Heart right ventricle (tissue), 16 donors: ENCODE data around the gene GTPBP4. TPM values are rescaled to one million over a fixed set of nuclear protein-coding genes. Genes with fewer than 3 reads are reported as not detected.

Experiments
- ATAC-seq, 8 donors: fragments of 200-7000 bp; cut with Tn5 transposase; one replicate each; pipeline ENCODE4 v1.9.1; 2020; ENCODE audit warnings: mild to moderate bottlenecking in 8 of 8, moderate library complexity in 8 of 8, moderate number of reproducible peaks in 1 of 8
- DNase-seq, 2 donors: peaks; one replicate each; pipeline ENCODE4 v3.0.0-alpha.2; 2020
- H3K27ac ChIP-seq, 10 donors: fragments of 200-600 bp; sonication (generic) in 2 of 10; one replicate each; pipeline versions ENCODE4 v1.5.0 to v1.8.0; 2020 to 2022; ENCODE audit warnings: mild to moderate bottlenecking in 3 of 10
- H3K27me3 ChIP-seq, 7 donors: fragments of 200-600 bp; one replicate each; pipeline ENCODE4 v1.8.0; 2021 to 2022; ENCODE audit warnings: mild to moderate bottlenecking in 2 of 7
- H3K36me3 ChIP-seq, 9 donors: fragments of 200-600 bp; sonication (generic) in 1 of 9; one replicate each; pipeline versions ENCODE4 v1.5.0 to v1.8.0; 2020 to 2022; ENCODE audit warnings: mild to moderate bottlenecking in 2 of 9
- H3K4me1 ChIP-seq, 9 donors: fragments of 200-600 bp; sonication (generic) in 1 of 9; one replicate each; pipeline versions ENCODE4 v1.5.0 to v1.8.0; 2020 to 2022; ENCODE audit warnings: mild to moderate bottlenecking in 4 of 9
- H3K4me3 ChIP-seq, 10 donors: fragments of 200-600 bp; sonication (generic) in 2 of 10; one replicate each; pipeline versions ENCODE4 v1.5.0 to v1.8.0; 2020 to 2022; ENCODE audit warnings: mild to moderate bottlenecking in 7 of 10, moderate library complexity in 2 of 10
- H3K9me3 ChIP-seq, 11 donors: fragments of 200-600 bp in 10 of 11; sonication (generic) in 2 of 11; one replicate each; pipeline versions ENCODE4 v1.5.0 to v1.8.0; 2013 to 2022; ENCODE audit warnings: mild to moderate bottlenecking in 2 of 11, control low read depth in 1 of 11, moderate library complexity in 1 of 11
- WGBS, 2 donors: extraction: QIAGEN DNeasy Blood & Tissue Kit; methylation state at CpG; one replicate each; pipeline ENCODE4 v1.1.7; 2013; ENCODE audit warnings: inconsistent platforms in 1 of 2; 5-methylcytosine and 5-hydroxymethylcytosine counted together
- intact Hi-C, 10 donors: fragments of 100-400 bp; cut with DNase I; formaldehyde crosslinking; loops; one replicate each; pipeline versions ENCODE4 v1.11.1 to v1.14.2; 2022
- polyA plus RNA-seq, 2 donors: library from polyadenylated mRNA; stranded (reverse); fragments of 200-250 nt; gene quantifications; one replicate each; pipeline ENCODE4 v1.2.3, GENCODE V29; 2013
- total RNA-seq, 10 donors: library from RNA; stranded (reverse); fragmentation: NEBNext Ultra II Directional in 3 of 10; extraction: Animal tissue kit (Norgen Biotek cat#: 25700) in 3 of 10; gene quantifications; one replicate each; pipeline versions ENCODE4 v1.2.1 to v1.2.4, GENCODE V29; 2021 to 2023
- TF ChIP-seq, protein P1 (sequence below), 9 donors: fragments of 200-600 bp; sonication (generic) in 2 of 9; IDR thresholded peaks; one replicate each; pipeline versions ENCODE4 v1.5.0 to v1.8.0; 2021 to 2022; ENCODE audit warnings: antibody characterized with exemption in 9 of 9, mild to moderate bottlenecking in 5 of 9, moderate library complexity in 1 of 9
- donor health status: Arrhythmogenic right ventricular cardiomyopathy.
- donor health status: ischemic (EF 13 %, LVEDD 7.1; RV severe dilation, severe dysfunction).
- donor health status: healthy with polysubstance abuse.
- donor health status: DM: no; HTN: yes; CAD: no.
- donor health status: DM: no; HTN: no; CAD: no.
- donor health status: ischemic (EF 25% LVEDD 6.9; RV normal size, moderate dysfunction).
- donor health status: ischemic (EF 25% LVEDD 5.7; RV mildly dilated, moderate dysfunction).
- donor health status: healthy.
- donor health status: DM: yes; HTN: yes; CAD: no.
- donor health status: Ischemic cardiomyopathy.
- donor health status: ischemic (EF 35%, LVEDD 5.7; RV mildly dilated, moderate dysfunction).
- donor health status: nonischemic (EF 11% LVEDD 7.7; RV severe dilation, severe dysfunction).
- donor health status: DM: yes; HTN: yes; CAD: no.
- donor health status: PGD.
- donor health status: ischemic (EF 29% LVEDD 5.4; RV normal size, mild dysfunction).
- donor health status: nonischemic (EF 23%, LVEDD 6.1; RV moderate dilation, normal function).

The GTPBP4 gene
- total and polyA plus RNA-seq, 12 donors: 13.0 to 44.9 (median 29.4) TPM

DNA sequence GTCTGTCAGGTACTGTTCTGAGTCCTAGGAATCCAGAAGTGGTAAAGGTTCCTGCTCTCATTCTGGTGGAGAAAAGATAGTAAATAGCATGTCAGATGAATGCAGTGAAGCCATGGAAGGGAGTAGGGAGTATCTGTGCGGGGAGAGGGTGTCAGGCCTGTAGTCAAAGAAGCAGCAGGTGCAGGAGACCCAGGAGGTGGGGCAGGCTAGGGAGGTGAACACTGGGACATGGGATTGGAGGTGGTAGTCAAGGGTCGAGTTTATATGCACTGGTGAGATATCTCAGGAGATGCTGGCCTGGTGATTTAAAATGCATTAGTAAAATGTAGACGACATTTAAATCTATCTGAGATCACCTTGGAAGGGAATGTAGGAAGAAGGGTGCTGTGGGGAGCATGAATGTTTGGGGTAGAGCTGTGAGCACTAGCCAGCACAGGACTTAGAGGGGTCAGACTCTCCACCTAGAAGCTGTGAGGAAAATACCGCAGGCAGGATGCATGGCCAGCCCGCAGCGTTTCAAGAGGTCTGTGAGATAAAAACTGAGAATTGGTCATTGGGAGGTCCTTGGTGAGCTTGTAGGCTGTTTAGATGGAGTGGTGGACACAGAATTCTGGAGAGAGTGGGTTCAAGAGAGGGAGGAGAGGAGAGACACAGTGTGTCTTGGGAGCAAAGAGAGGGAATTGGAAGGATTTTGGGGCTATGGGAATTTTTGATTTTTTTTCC, 6.8 kb downstream of the GTPBP4 start:
- WGBS, 2 donors: 86 to 91% methylated on average over 6 of the region's 6 CpGs
- ATAC-seq (no peak), DNase-seq (no peak)
- Histone ChIP-seq H3K27ac (no peak overlapping the region), H3K36me3 (peaks cover 0 to 89% (median 55%) of the 10 kb centered on the region in 9 donors), H3K4me3 (no peak overlapping the region), H3K9me3 (no peaks in the 10 kb centered on the region), H3K27me3 (no peaks in the 10 kb centered on the region), H3K4me1 (peaks cover 0 to 10% (median 4%) of the 10 kb centered on the region in 9 donors)
- intact Hi-C loops: no loop called here
- TF ChIP-seq, protein P1, sequence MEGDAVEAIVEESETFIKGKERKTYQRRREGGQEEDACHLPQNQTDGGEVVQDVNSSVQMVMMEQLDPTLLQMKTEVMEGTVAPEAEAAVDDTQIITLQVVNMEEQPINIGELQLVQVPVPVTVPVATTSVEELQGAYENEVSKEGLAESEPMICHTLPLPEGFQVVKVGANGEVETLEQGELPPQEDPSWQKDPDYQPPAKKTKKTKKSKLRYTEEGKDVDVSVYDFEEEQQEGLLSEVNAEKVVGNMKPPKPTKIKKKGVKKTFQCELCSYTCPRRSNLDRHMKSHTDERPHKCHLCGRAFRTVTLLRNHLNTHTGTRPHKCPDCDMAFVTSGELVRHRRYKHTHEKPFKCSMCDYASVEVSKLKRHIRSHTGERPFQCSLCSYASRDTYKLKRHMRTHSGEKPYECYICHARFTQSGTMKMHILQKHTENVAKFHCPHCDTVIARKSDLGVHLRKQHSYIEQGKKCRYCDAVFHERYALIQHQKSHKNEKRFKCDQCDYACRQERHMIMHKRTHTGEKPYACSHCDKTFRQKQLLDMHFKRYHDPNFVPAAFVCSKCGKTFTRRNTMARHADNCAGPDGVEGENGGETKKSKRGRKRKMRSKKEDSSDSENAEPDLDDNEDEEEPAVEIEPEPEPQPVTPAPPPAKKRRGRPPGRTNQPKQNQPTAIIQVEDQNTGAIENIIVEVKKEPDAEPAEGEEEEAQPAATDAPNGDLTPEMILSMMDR (IDR thresholded peaks at IDR 0.05): no peak

DNA sequence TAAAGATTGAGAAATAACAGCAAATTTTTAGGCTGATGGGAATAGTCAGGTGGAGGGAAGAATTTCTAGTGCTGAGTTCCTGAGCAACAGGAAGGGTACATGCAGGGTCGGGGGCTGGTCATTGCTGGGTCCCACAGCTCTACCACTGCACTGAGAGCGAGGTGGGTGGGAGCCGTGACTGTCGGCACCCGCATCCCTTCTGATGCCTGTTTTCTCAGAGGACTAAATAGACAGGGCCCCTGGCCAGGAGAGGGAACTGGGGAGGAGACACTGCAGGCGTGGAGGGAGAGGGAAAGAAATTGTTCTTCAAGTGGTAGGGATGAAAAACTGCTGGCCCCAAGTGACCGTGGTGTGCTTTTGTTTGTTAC, 7.3 kb downstream of the GTPBP4 start:
- Histone ChIP-seq H3K36me3 (peaks cover 3 to 90% (median 60%) of the 10 kb centered on the region in 9 donors), H3K27me3 (no peaks in the 10 kb centered on the region), H3K4me3 (no peak overlapping the region), H3K4me1 (peaks cover 0 to 5% (median 0%) of the 10 kb centered on the region in 9 donors), H3K9me3 (no peaks in the 10 kb centered on the region), H3K27ac (no peak overlapping the region)
- 95% methylated on average over 7 of the region's 7 CpGs for WGBS, 2 donors
- ATAC-seq (no peak), DNase-seq (no peak)
- TF ChIP-seq, protein P1 (IDR thresholded peaks at IDR 0.05): no peak
- intact Hi-C loops: no loop called here

DNA sequence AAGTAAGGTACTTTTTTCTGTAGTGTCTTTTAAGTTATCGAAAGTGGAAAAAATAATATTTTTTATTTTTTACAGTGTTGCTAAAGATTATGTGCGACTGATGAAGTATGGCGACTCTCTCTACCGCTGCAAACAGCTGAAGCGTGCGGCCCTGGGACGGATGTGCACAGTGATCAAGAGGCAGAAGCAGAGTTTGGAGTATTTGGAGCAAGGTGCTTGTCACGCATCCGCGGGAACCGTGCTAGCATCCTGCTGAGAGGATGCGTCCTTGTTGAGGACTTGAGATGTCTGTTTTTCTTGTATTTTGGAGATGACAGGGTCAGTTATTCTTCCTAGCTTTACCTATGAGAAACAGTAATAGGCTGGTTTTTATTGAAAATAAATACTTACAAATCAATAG, 7.8 kb downstream of the GTPBP4 start:
- no peak for ATAC-seq
- WGBS, 2 donors: 96 to 98% methylated on average over 12 of the region's 12 CpGs
- intact Hi-C loops: no loop called here

DNA sequence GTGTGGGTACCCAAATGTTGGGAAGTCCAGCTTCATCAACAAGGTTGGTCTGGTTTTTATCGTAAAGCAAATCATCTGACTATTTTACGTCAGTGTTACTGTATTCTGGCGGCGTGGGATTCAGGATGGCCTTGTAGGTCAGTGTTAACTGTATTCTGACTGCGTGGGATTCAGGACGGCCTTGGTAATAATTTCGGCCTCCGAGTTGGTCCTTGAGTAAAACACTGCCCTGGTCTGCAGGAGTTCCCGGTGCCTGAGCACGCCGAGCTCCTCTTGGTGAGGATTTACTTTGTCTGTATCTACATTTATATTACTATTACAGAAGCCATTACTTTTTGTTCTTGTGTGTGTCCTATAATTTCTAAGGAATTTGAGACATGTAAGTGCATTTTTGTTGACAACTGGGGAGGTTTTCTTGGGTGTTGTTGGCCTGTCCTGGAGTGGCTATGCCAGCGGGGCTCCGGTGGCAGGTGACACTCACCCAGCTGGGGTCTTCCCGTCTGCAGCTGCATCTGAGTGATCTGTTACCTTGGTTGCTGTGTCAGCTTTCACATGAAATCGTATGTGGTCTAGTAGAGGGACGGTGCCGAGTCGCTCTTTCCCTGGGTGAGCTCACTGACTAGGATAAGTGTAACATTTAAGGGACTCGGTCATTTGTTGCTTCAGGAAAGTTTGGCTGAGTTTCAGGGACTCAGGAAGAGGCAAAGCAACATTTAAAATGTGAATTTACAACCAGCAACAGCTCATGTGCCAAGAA, 9.2 kb downstream of the GTPBP4 start:
- intact Hi-C loops: no loop called here
- no peak for ATAC-seq
- no peak overlapping the region for H3K4me3 ChIP-seq
- 88 to 90% methylated on average over 19 of the region's 19 CpGs for WGBS, 2 donors
- H3K9me3 ChIP-seq: peaks cover 0 to 14% (median 5%) of the 10 kb centered on the region in 11 donors
- peaks cover 3 to 100% (median 74%) of the 10 kb centered on the region in 9 donors for H3K36me3 ChIP-seq
- H3K27ac ChIP-seq: no peak overlapping the region
- DNase-seq: no peak
- no peaks in the 10 kb centered on the region for H3K27me3 ChIP-seq
- TF ChIP-seq, protein P1 (IDR thresholded peaks at IDR 0.05): no peak
- no peaks in the 10 kb centered on the region for H3K4me1 ChIP-seq

More for the DNA sequence above, 7.8 kb downstream of the GTPBP4 start:
- TF ChIP-seq, protein P1 (IDR thresholded peaks at IDR 0.05): no peak
- no peak for DNase-seq
- Histone ChIP-seq H3K27me3 (no peaks in the 10 kb centered on the region), H3K4me1 (no peaks in the 10 kb centered on the region), H3K9me3 (no peaks in the 10 kb centered on the region), H3K4me3 (no peak overlapping the region), H3K27ac (no peak overlapping the region), H3K36me3 (peaks cover 3 to 90% (median 64%) of the 10 kb centered on the region in 9 donors)
